GM10248 (cell line): Measurements from ENCODE around the gene FANCC.

Source experiments
- CTCF ChIA-PET: fragments of 300-600 bp; sonication (Branson Sonifier 250); formaldehyde crosslinking; extraction: SDS; loops from one replicate; lab custom pipeline; 2021; ENCODE audit warnings: antibody characterized with exemption; lab: Yijun Ruan, JAX
- POLR2A ChIA-PET: fragments of 350-650 bp; sonication (Branson Sonifier 250); formaldehyde crosslinking; extraction: SDS; loops from one replicate; lab custom pipeline; 2020; ENCODE audit warnings: antibody characterized with exemption; lab: Yijun Ruan, JAX
- DNase-seq: peaks from one replicate; pipeline ENCODE4 v3.0.0; 2012; ENCODE audit errors: extremely low spot score
- CTCF ChIP-seq: IDR thresholded peaks from 2 replicates; pipeline ENCODE4 v1.5.1; 2012; ENCODE audit warnings: mild to moderate bottlenecking, low read depth; ENCODE audit errors: extremely low read depth, missing control alignments, control extremely low read depth

The FANCC gene

GRCh38 chr9:95125652-95126051 lies 191.9 kb downstream of the FANCC start:
- no peak for TF ChIP-seq CTCF
- no peak for DNase-seq
- ChIA-PET POLR2A (no interaction called here), CTCF (interaction anchor here (0.8 to 11.0 kb wide), 13 partner anchors 10 to 458 kb away, joined by 3 to 282 read pairs (median 7); no protein-coding TSS in a partner anchor)

GRCh38 chr9:95124582-95125367 lies 192.7 kb downstream of the FANCC start:
- no peak for TF ChIP-seq CTCF
- ChIA-PET CTCF (interaction anchor here (0.8 to 11.0 kb wide), 10 partner anchors 9 to 457 kb away, joined by 3 to 282 read pairs (median 8); no protein-coding TSS in a partner anchor), POLR2A (interaction anchor here (0.8 kb wide), 1 partner anchor 425 kb away, joined by 7 read pairs; no protein-coding TSS in a partner anchor)
- DNase-seq, result no peak

GRCh38 chr9:95120781-95121370 lies 196.6 kb downstream of the FANCC start:
- TF ChIP-seq CTCF, result no peak
- ChIA-PET POLR2A (no interaction called here), CTCF (interaction anchor here (7.2 kb wide), 1 partner anchor 9 kb away, joined by 101 read pairs; no protein-coding TSS in a partner anchor)
- DNase-seq, result no peak

GRCh38 chr9:95118596-95118995 lies 198.9 kb downstream of the FANCC start:
- DNase-seq, result no peak
- POLR2A ChIA-PET, result no interaction called here
- TF ChIP-seq CTCF, result no peak
- CTCF ChIA-PET, result interaction anchor here (1.5 to 7.2 kb wide), 4 partner anchors 9 to 437 kb away, joined by 5 to 101 read pairs (median 7); no protein-coding TSS in a partner anchor

GRCh38 chr9:95116808-95117204 lies 200.7 kb downstream of the FANCC start:
- ChIA-PET POLR2A (interaction anchor here (0.6 kb wide), 1 partner anchor 309 kb away, joined by 3 read pairs; no protein-coding TSS in a partner anchor), CTCF (interaction anchor here (1.1 to 7.2 kb wide), 4 partner anchors 8 to 31 kb away, joined by 3 to 101 read pairs (median 4); no protein-coding TSS in a partner anchor)
- no peak for TF ChIP-seq CTCF
- no peak for DNase-seq

- ChIA-PET POLR2A (interaction anchor here (0.6 kb wide), 1 partner anchor 309 kb away, joined by 3 read pairs; no protein-coding TSS in a partner anchor), CTCF (interaction anchor here (0.8 to 7.2 kb wide), 5 partner anchors 9 to 435 kb away, joined by 3 to 101 read pairs (median 4); no protein-coding TSS in a partner anchor)
- TF ChIP-seq CTCF, result peak; percentile 15
- DNase-seq, result no peak
Observed at GRCh38 chr9:95116002-95116807, 201.3 kb downstream of the FANCC start.
